HepG2 (cell line): ENCODE results near the gene SPAG8.

Source experiments
- HOXA3 ChIP-seq: sonication (generic); formaldehyde crosslinking; IDR thresholded peaks from 2 replicates; pipeline ENCODE4 v1.5.0; 2020; ENCODE audit warnings: missing genetic modification reagents
- RELA ChIP-seq: sonication (generic); formaldehyde crosslinking; IDR thresholded peaks from 2 replicates; pipeline ENCODE4 v1.4.0; 2020; ENCODE audit warnings: missing genetic modification reagents

DNA sequence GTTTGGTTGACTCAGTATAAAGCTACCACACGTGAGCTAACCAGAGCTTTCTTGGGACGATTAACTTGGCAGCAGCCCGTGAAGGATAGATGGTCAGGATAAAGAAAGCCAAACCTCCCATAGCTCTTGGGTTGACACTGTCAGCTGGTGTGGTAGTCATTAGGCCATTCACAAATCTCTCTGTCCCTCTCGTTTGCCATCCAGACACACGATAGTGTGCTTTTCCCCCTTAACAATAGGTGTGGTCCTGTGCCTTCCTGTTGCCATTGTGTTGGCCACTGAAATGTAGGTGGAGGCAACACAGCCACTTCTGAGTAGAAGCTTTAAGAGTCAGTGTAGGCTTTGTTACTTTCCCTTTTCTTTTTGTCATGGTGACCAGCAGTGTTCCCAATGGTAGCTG is 46.4 kb upstream of the SPAG8 start:
- TF ChIP-seq HOXA3 (CRISPR knock-in tag) = no peak
- no peak for TF ChIP-seq RELA (CRISPR knock-in tag)
